ENCODE data around the gene ADAP1. TPM values are rescaled to one million over a fixed set of nuclear protein-coding genes. Genes with fewer than 3 reads are reported as not detected.

The ADAP1 gene
- total RNA-seq, 2 donors from 2014 or later, result 24.5 to 24.6 TPM

DNA sequence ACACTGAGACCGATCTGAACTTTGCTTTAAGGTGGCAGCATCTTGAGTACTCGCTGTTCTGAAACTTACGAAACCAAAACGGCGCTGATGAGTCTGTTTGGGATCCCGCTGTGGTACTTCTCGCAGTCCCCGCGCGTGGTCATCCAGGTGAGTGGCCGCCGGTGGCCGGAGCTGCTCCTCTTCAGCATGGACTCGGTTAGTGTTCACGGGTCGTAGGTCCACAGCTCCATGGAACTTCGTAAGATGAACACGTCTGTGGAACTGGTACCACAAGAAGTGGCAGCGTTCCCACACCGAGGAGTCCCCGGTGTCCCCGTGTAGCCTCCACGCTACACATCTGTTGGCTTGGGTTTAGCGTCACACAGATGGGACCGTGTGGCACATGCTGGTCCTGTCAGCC is 88.6 kb downstream of the ADAP1 start:
- no peaks in the 10 kb centered on the region for H3K9me3 ChIP-seq
- peaks cover 46% of the 10 kb centered on the region for H3K36me3 ChIP-seq
- DNase-seq (ENCODE audit: low spot score), result no peak
- TF ChIP-seq, protein P1, sequence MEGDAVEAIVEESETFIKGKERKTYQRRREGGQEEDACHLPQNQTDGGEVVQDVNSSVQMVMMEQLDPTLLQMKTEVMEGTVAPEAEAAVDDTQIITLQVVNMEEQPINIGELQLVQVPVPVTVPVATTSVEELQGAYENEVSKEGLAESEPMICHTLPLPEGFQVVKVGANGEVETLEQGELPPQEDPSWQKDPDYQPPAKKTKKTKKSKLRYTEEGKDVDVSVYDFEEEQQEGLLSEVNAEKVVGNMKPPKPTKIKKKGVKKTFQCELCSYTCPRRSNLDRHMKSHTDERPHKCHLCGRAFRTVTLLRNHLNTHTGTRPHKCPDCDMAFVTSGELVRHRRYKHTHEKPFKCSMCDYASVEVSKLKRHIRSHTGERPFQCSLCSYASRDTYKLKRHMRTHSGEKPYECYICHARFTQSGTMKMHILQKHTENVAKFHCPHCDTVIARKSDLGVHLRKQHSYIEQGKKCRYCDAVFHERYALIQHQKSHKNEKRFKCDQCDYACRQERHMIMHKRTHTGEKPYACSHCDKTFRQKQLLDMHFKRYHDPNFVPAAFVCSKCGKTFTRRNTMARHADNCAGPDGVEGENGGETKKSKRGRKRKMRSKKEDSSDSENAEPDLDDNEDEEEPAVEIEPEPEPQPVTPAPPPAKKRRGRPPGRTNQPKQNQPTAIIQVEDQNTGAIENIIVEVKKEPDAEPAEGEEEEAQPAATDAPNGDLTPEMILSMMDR (IDR thresholded peaks at IDR 0.05), result no peak
- no peak for ATAC-seq (ENCODE audit: insufficient number of reproducible peaks, low FRiP score, low read depth)
- no peaks in the 10 kb centered on the region for H3K27me3 ChIP-seq (replicated peaks; ENCODE audit: insufficient read depth)
- peaks cover 18 to 37% of the 10 kb centered on the region in 2 donors for H3K4me1 ChIP-seq (ENCODE audit: control insufficient read depth in 1 of 2, low read depth in 2 of 2)
- peak overlapping the region; percentile 90 to 93 for H3K27ac ChIP-seq
- H3K4me3 ChIP-seq, result no peak overlapping the region

DNA sequence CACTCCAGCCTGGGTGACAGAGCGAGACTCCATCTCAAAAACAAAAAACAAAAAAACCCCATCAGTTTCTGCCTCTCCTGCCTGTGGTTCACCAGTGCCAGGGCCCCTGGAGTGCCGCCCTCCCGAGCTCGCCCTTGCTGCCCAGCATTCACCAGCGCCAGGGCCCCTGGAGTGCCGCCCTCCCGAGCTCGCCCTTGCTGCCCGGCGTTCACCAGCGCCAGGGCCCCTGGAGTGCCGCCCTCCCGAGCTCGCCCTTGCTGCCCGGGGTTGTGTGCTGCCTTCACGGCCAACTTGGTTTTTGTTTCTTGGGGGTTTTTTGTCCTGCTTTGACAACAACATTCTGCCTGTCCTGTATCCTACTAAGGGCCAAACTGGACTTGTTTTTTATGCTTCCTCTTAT is 91.4 kb downstream of the ADAP1 start:
- ATAC-seq (ENCODE audit: insufficient number of reproducible peaks, low FRiP score, low read depth) (no peak), DNase-seq (ENCODE audit: low spot score) (no peak)
- Histone ChIP-seq H3K4me3 (no peak overlapping the region), H3K4me1 (ENCODE audit: control insufficient read depth in 1 of 2, low read depth in 2 of 2) (peaks cover 11 to 25% of the 10 kb centered on the region in 2 donors), H3K27me3 (replicated peaks; ENCODE audit: insufficient read depth) (no peaks in the 10 kb centered on the region), H3K36me3 (peaks cover 63% of the 10 kb centered on the region), H3K27ac (no peak overlapping the region), H3K9me3 (no peaks in the 10 kb centered on the region)
- TF ChIP-seq, protein P1 (IDR thresholded peaks at IDR 0.05), result no peak

DNA sequence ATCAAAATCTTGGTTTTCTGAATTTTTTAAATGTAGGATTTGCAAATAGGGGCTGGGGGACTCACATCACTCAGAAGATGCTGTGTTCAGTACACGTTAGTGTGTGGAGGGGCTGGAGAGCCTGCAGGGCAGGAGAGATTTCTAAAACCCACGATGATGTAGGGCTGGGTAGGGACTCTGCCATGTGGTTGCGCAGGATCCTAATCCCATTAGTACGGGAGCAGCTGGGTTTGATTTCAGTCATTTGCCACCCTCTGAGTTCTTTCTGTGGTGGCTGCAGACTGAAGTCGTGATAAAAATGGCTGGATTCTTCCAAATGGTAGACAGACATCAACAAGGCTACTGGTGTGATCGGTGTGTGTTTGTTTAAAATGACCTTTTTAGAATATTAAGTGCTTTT is 92.3 kb downstream of the ADAP1 start:
- Histone ChIP-seq H3K36me3 (peaks cover 72% of the 10 kb centered on the region), H3K27ac (no peak overlapping the region), H3K9me3 (no peaks in the 10 kb centered on the region)

DNA sequence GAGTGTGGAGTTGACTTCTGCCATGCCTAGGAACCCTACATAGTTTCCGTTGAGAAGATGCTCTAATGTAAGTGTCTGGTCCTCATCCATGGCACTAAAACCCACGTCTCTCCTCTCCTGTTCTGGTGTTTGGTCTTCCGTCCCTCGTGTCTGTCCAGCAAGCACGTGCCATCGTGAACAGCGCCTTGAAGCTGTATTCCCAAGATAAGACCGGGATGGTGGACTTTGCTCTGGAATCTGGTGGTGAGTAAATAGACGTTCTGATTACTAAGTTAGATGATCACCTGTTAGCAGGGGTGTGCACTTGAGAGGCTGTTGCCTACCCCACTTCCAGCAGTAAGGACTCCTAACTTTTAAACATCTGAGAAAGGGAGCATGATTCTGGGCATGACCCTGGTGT is 93.3 kb downstream of the ADAP1 start:
- peaks cover 81% of the 10 kb centered on the region for H3K36me3 ChIP-seq
- no peaks in the 10 kb centered on the region for H3K9me3 ChIP-seq

More for the DNA sequence above, 92.3 kb downstream of the ADAP1 start:
- Histone ChIP-seq H3K4me1 (ENCODE audit: control insufficient read depth in 1 of 2, low read depth in 2 of 2) (peaks cover 2 to 15% of the 10 kb centered on the region in 2 donors), H3K27me3 (replicated peaks; ENCODE audit: insufficient read depth) (no peaks in the 10 kb centered on the region), H3K4me3 (no peak overlapping the region)
- ATAC-seq (ENCODE audit: insufficient number of reproducible peaks, low FRiP score, low read depth) (no peak), DNase-seq (ENCODE audit: low spot score) (no peak)
- TF ChIP-seq, protein P1 (IDR thresholded peaks at IDR 0.05), result no peak

DNA sequence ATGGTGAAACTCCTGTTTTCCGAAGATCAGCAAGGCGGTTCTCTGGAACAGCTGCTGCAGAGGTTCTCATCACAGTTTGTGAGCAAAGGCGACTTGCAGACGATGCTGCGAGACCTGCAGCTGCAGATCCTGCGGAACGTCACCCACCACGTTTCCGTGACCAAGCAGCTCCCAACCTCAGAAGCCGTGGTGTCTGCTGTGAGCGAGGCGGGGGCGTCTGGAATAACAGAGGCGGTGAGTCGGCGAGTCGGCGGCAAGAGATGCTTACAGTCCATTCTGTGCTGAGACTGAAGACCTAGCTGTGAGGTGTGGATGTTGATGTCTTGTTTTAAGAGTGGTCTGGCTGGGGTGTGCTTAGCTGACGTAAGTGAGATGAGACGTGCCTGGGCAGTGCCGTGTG is 94.3 kb downstream of the ADAP1 start:
- no peak overlapping the region for H3K4me3 ChIP-seq
- no peaks in the 10 kb centered on the region for H3K27me3 ChIP-seq (replicated peaks; ENCODE audit: insufficient read depth)
- DNase-seq (ENCODE audit: low spot score), result no peak
- H3K9me3 ChIP-seq, result no peaks in the 10 kb centered on the region
- ATAC-seq (ENCODE audit: insufficient number of reproducible peaks, low FRiP score, low read depth), result no peak
- H3K36me3 ChIP-seq, result peaks cover 80% of the 10 kb centered on the region
- TF ChIP-seq, protein P1 (IDR thresholded peaks at IDR 0.05), result no peak
- H3K4me1 ChIP-seq (ENCODE audit: control insufficient read depth in 1 of 2, low read depth in 2 of 2), result no peaks in the 10 kb centered on the region
- no peak overlapping the region for H3K27ac ChIP-seq

More for the DNA sequence above, 93.3 kb downstream of the ADAP1 start:
- DNase-seq (ENCODE audit: low spot score), result no peak
- ATAC-seq (ENCODE audit: insufficient number of reproducible peaks, low FRiP score, low read depth), result no peak
- TF ChIP-seq, protein P1 (IDR thresholded peaks at IDR 0.05), result no peak
- Histone ChIP-seq H3K4me1 (ENCODE audit: control insufficient read depth in 1 of 2, low read depth in 2 of 2) (peaks cover 0 to 8% of the 10 kb centered on the region in 2 donors), H3K27ac (no peak overlapping the region), H3K27me3 (replicated peaks; ENCODE audit: insufficient read depth) (no peaks in the 10 kb centered on the region), H3K4me3 (no peak overlapping the region)

Data from thoracic aorta (tissue), 2 donors.